ENCODE measurements around the gene ATF4. TPM values are rescaled to one million over a fixed set of nuclear protein-coding genes. Genes with fewer than 3 reads are reported as not detected.

ATF4 gene
- total and polyA plus RNA-seq, 2 of the 8 experiments (the other 6 are each of a cell fraction or from before 2014, with no cell fraction given): 553 to 704 TPM

GRCh38 chr22:39477542-39477941 lies 42.8 kb upstream of the ATF4 start:
- H3K4me2 ChIP-seq (ENCODE audit: insufficient read depth in 1 of 2, low read depth in 2 of 2, low read length in 2 of 2): no peak overlapping the region
- peaks cover 6 to 19% (median 13%) of the 10 kb centered on the region in 4 experiments for H3K4me1 ChIP-seq (replicated peaks in 1 of 4; ENCODE audit: control insufficient read depth in 3 of 4, insufficient read depth in 4 of 4, low read length in 3 of 4)
- H4K5ac ChIP-seq (ENCODE audit: insufficient read length, low read depth, low read length): no peak overlapping the region
- no peak overlapping the region for H3K18ac ChIP-seq (ENCODE audit: extremely low read depth, low read length)
- no peaks in the 10 kb centered on the region for H3K36me3 ChIP-seq (ENCODE audit: control insufficient read depth in 2 of 4, insufficient read depth in 4 of 4, low read length in 3 of 4)
- no peaks in the 10 kb centered on the region for H3K79me2 ChIP-seq (ENCODE audit: control insufficient read depth in 1 of 2, insufficient read depth in 2 of 2, low read length in 2 of 2)
- H3K14ac ChIP-seq (ENCODE audit: insufficient read length): no peak overlapping the region
- 92% methylated on average over 9 of the region's 9 CpGs; no CpG with 5 or more reads in 1 of the 2 experiments for WGBS, 2 experiments (ENCODE audit: extremely low coverage in 1 of 2, insufficient coverage in 1 of 2, insufficient read length in 1 of 2, insufficient replicate concordance in 2 of 2, low coverage in 1 of 2, low lambda C conversion rate in 2 of 2, missing lambda C conversion rate in 1 of 2)
- FAIRE-seq (no peak), DNase-seq (ENCODE audit: low read depth in 1 of 2, low spot score in 2 of 2) (no peak)
- no peaks in the 10 kb centered on the region; a peak in 1 of 7 replicates for H3K27me3 ChIP-seq (replicated peaks in 1 of 4; ENCODE audit: control insufficient read depth in 3 of 4, extremely low read depth in 1 of 4, insufficient read depth in 3 of 4, low read length in 3 of 4)
- POLR2A ChIA-PET (ENCODE audit: partially characterized antibody): interaction anchor here (0.6 to 3.3 kb wide), 5 partner anchors 14 to 161 kb away, joined by 3 to 18 read pairs (median 4); partner anchors contain the start of gene RPL3
- no peak overlapping the region for H3K4ac ChIP-seq (replicated peaks; ENCODE audit: insufficient read length, low read depth, low read length)
- no peak overlapping the region for H3K4me3 ChIP-seq (ENCODE audit: extremely low read depth in 1 of 4, insufficient read depth in 2 of 4, low read depth in 3 of 4, low read length in 4 of 4)
- H2BK120ac ChIP-seq (replicated peaks; ENCODE audit: low read depth, low read length): no peak overlapping the region
- H3K23ac ChIP-seq (ENCODE audit: insufficient read length): no peak overlapping the region
- H4K91ac ChIP-seq (replicated peaks; ENCODE audit: insufficient read length, low read length): no peak overlapping the region
- no peak overlapping the region for H2BK12ac ChIP-seq (ENCODE audit: low read depth, low read length)
- H2BK15ac ChIP-seq (ENCODE audit: low read length): no peak overlapping the region
- H2BK5ac ChIP-seq (ENCODE audit: low read depth, low read length): no peak overlapping the region
- H3K79me1 ChIP-seq (ENCODE audit: low read depth, low read length): peaks cover 3% of the 10 kb centered on the region
- H2AFZ ChIP-seq (ENCODE audit: low read length): no peak overlapping the region
- no peak overlapping the region for H3K56ac ChIP-seq (replicated peaks; ENCODE audit: insufficient read length, low read depth, low read length)
- H2AK5ac ChIP-seq (ENCODE audit: low read depth, low read length): no peak overlapping the region
- H4K20me1 ChIP-seq (replicated peaks in 1 of 2; ENCODE audit: control insufficient read depth in 1 of 2, insufficient read depth in 2 of 2, low read length in 2 of 2): peaks cover 9 to 17% of the 10 kb centered on the region in 2 experiments
- H3K9me3 ChIP-seq (ENCODE audit: insufficient read depth in 2 of 2, low read depth in 1 of 2, low read length in 1 of 2): no peaks in the 10 kb centered on the region
- no peak overlapping the region for H4K8ac ChIP-seq (ENCODE audit: extremely low read depth, insufficient read depth, low read length)
- CTCF ChIA-PET (ENCODE audit: partially characterized antibody): interaction anchor here (0.8 to 11.1 kb wide), 8 partner anchors 12 to 160 kb away, joined by 4 to 120 read pairs (median 4); no protein-coding TSS in a partner anchor
- H2BK20ac ChIP-seq (ENCODE audit: low read length): no peak overlapping the region
- H3K27ac ChIP-seq (ENCODE audit: low read depth, low read length): no peak overlapping the region
- TF ChIP-seq SRF (IDR thresholded peaks at IDR 0.05; ENCODE audit: low read depth, low read length): no peak
- H3K9ac ChIP-seq (replicated peaks in 1 of 4; ENCODE audit: extremely low read depth in 1 of 4, low read depth in 3 of 4, low read length in 3 of 4): no peak overlapping the region
- H3K23me2 ChIP-seq (ENCODE audit: low read depth, low read length): no peaks in the 10 kb centered on the region

Measured in H1 (cell line).